Measurements from ENCODE around the gene PPWD1.

The PPWD1 gene

DNA sequence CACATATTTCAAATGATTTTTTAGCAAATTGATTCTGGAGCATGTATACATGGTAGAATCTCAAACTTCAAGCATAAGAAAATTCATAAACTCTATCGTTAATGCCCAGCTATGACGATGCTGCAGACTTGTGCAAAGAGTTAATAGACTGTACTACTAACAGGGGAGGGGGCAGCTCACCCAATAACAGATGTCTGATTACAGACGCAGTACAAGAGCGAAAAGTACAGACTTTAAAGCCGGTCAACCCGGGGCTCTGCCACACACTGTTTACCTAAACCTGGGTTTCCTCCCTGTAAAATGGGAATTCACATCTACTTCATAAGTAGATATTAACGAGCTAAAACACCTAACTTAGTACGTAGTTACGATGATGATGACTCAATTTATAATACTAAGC lies 60.4 kb downstream of the PPWD1 start:
- Histone ChIP-seq H3K36me3 (ENCODE audit: control insufficient read depth in 2 of 2, insufficient read depth in 2 of 2, low read length in 2 of 2) (no peaks in the 10 kb centered on the region), H3K4me1 (ENCODE audit: control insufficient read depth, insufficient read depth, low read length) (peaks cover 4% of the 10 kb centered on the region), H3K27ac (ENCODE audit: low read length) (peak overlapping the region; percentile 80), H3K9me3 (ENCODE audit: control insufficient read depth in 2 of 2, low read length in 2 of 2) (no peaks in the 10 kb centered on the region), H3K9ac (ENCODE audit: low read length in 2 of 2) (peak overlapping the region; percentile 87 to 98), H3K27me3 (ENCODE audit: control insufficient read depth in 1 of 2, insufficient read depth in 2 of 2, low read length in 2 of 2) (no peaks in the 10 kb centered on the region), H3K4me3 (ENCODE audit: low read length in 2 of 2) (peak overlapping the region; percentile 93 to 98)

DNA sequence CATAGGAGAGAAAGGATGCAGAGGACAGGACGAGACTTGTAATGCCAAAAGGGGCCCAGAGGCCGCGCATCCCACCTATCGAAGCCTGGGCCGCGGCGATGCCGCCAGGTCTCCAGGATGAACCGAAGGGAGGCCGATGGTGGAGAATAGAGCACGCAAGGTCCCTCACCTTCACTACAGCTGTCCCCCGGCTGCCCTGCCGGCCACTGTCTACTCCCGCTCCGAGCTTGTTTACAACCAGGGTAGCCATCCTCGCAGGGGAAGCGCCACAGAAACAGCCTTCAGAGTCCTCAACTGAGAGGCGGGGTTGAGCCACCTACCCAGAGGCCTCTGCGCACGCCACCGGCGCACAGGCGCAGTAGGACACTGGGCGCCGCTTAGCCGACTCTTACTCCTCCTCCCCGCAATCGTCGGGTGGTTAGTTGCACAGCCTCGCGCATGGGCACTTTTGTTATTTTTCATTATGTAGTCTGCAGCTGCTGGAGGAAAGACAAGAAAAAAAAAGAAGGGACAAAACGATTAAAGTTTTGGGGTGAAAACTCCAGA lies 61.0 kb downstream of the PPWD1 start, which contains the start of gene TRIM23:
Gene TRIM23 (minus strand): TSS at position 309 of the 546 bp plus-strand sequence. CDS start 59 bp downstream, at position 250.
- H3K4me1 ChIP-seq (ENCODE audit: control insufficient read depth, insufficient read depth, low read length) = peaks cover 4% of the 10 kb centered on the region
- H3K9me3 ChIP-seq (ENCODE audit: control insufficient read depth in 2 of 2, low read length in 2 of 2) = no peaks in the 10 kb centered on the region
- H3K4me3 ChIP-seq (ENCODE audit: low read length in 2 of 2) = peak within 1 kb of the TSS; percentile 98 to 100
- H3K36me3 ChIP-seq (ENCODE audit: control insufficient read depth in 2 of 2, insufficient read depth in 2 of 2, low read length in 2 of 2) = no peaks in the 10 kb centered on the region
- no peaks in the 10 kb centered on the region for H3K27me3 ChIP-seq (ENCODE audit: control insufficient read depth in 1 of 2, insufficient read depth in 2 of 2, low read length in 2 of 2)
- peak within 1 kb of the TSS; percentile 80 for H3K27ac ChIP-seq (ENCODE audit: low read length)
- H3K9ac ChIP-seq (ENCODE audit: low read length in 2 of 2) = peak within 1 kb of the TSS; percentile 87 to 98

DNA sequence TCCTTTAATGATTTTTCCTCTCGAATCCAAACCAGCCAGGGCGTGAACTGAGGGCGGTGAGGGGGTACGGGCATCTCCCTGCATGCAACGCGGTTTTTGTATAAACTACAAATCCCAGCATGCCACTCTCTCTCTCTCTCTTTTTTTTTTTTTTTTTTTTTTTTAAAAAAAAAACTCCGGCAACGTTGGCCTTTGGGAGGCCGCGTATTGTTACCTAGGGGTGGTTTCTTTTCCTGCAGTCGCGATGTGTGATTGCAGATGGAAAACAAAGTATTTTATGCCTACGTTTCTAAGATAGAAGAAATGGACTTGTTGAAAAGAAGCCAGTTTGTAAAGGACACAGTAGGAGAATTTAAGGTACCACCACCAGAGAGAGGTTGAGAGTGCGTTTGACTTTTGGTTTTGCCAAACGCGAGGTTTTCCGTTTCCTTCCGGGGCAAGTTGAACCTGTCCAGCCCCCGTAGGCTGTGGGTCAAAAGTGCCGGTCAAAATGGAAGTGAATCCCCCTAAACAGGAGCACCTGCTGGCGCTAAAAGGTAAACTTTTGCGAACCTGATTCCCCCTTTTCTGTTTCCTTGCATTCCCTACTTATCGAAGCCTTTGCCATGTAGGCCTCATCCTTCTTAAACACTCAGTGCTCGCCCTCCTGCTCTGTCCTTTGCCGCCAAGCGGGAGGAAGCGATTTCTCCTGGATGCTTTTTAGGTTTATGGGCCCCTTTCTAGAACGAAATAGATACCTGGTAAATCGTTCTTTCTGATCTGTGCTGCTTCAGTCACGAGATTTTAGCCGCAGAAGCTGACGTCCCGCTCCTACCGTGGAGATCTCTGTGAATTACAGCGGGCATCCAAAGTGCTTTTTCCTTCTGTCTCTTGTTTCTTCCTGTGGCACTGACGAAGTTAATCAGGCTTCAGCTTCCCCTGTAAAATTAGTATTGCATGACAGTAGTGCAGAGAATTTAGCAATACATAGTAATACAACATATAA lies 61.8 kb downstream of the PPWD1 start, which contains the start of the genes SHLD3 and TRAPPC13:
Gene SHLD3 (plus strand): TSS at position 457 of the 985 bp plus-strand sequence. CDS start 4,561 bp downstream, outside the sequence.
Gene TRAPPC13 (plus strand): TSS at position 457 of the 985 bp plus-strand sequence. CDS start 34 bp downstream, at position 491.
- H3K27ac ChIP-seq (ENCODE audit: low read length) = peak within 1 kb of the TSS; percentile 80
- H3K4me1 ChIP-seq (ENCODE audit: control insufficient read depth, insufficient read depth, low read length) = peaks cover 4% of the 10 kb centered on the region
- no peaks in the 10 kb centered on the region for H3K9me3 ChIP-seq (ENCODE audit: control insufficient read depth in 2 of 2, low read length in 2 of 2)
- H3K36me3 ChIP-seq (ENCODE audit: control insufficient read depth in 2 of 2, insufficient read depth in 2 of 2, low read length in 2 of 2) = no peaks in the 10 kb centered on the region
- no peaks in the 10 kb centered on the region for H3K27me3 ChIP-seq (ENCODE audit: control insufficient read depth in 1 of 2, insufficient read depth in 2 of 2, low read length in 2 of 2)
- H3K9ac ChIP-seq (ENCODE audit: low read length in 2 of 2) = peak within 1 kb of the TSS; percentile 87 to 98
- peak within 1 kb of the TSS; percentile 98 to 100 for H3K4me3 ChIP-seq (ENCODE audit: low read length in 2 of 2)

DNA sequence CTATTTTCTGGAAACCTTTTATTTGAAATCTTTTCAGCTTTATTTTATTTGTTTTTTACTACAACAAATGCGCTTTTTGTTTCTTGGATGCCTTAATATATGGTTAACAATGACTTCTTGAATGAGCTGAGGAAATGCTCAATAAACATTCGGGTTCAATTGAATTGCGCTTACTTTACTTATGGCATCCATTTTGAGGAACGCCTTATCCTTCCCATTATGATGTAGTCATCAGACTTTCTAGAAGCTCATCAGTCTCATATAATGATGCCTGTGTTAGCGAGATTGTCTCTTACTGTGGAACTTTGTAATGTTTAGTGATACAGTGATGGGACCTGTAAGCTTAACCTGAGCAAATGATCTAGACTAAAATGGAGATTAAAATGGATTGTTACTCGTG lies 62.6 kb downstream of the PPWD1 start:
- H3K27me3 ChIP-seq (ENCODE audit: control insufficient read depth in 1 of 2, insufficient read depth in 2 of 2, low read length in 2 of 2) = no peaks in the 10 kb centered on the region
- H3K9ac ChIP-seq (ENCODE audit: low read length in 2 of 2) = peak overlapping the region; percentile 87 to 95
- no peak overlapping the region for H3K27ac ChIP-seq (ENCODE audit: low read length)

DNA sequence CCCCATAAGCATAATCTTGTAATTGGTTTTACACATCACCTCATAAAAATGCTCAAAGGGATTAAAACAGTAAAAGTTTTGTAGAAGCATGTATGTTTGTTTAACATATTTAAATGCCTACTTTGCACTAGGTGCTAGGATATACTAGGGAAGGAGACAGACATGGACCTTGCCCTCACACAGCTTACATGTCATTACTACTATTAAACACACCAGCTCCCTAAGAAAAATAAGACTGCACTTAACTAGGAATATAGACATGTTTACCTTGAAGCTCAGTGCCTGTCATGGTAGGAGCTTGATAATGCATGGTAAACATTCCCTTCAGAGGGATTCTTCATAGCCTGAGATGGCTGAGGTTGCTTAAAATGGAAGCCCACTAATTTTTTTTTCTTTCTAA lies 67.9 kb downstream of the PPWD1 start:
- H3K36me3 ChIP-seq (ENCODE audit: control insufficient read depth in 2 of 2, insufficient read depth in 2 of 2, low read length in 2 of 2) = peaks cover 0 to 2% of the 10 kb centered on the region in 2 donors
- H3K4me3 ChIP-seq (ENCODE audit: low read length in 2 of 2) = no peak overlapping the region
- no peaks in the 10 kb centered on the region for H3K9me3 ChIP-seq (ENCODE audit: control insufficient read depth in 2 of 2, low read length in 2 of 2)
- no peaks in the 10 kb centered on the region for H3K27me3 ChIP-seq (ENCODE audit: control insufficient read depth in 1 of 2, insufficient read depth in 2 of 2, low read length in 2 of 2)
- H3K27ac ChIP-seq (ENCODE audit: low read length) = no peak overlapping the region
- no peak overlapping the region for H3K9ac ChIP-seq (ENCODE audit: low read length in 2 of 2)
- H3K4me1 ChIP-seq (ENCODE audit: control insufficient read depth, insufficient read depth, low read length) = peaks cover 2% of the 10 kb centered on the region

More for the DNA sequence above, 62.6 kb downstream of the PPWD1 start:
- Histone ChIP-seq H3K9me3 (ENCODE audit: control insufficient read depth in 2 of 2, low read length in 2 of 2) (no peaks in the 10 kb centered on the region), H3K36me3 (ENCODE audit: control insufficient read depth in 2 of 2, insufficient read depth in 2 of 2, low read length in 2 of 2) (no peaks in the 10 kb centered on the region), H3K4me3 (ENCODE audit: low read length in 2 of 2) (peak overlapping the region; percentile 98 to 100), H3K4me1 (ENCODE audit: control insufficient read depth, insufficient read depth, low read length) (peaks cover 4% of the 10 kb centered on the region)

Measured in stomach smooth muscle (tissue), 2 donors.